ENCODE measurements around the gene MFRP. TPM values are rescaled to one million over a fixed set of nuclear protein-coding genes. Genes with fewer than 3 reads are reported as not detected.

MFRP gene
- polyA plus RNA-seq, 1 of the 3 experiments (the other 2 are of a cell fraction) = not detected

DNA sequence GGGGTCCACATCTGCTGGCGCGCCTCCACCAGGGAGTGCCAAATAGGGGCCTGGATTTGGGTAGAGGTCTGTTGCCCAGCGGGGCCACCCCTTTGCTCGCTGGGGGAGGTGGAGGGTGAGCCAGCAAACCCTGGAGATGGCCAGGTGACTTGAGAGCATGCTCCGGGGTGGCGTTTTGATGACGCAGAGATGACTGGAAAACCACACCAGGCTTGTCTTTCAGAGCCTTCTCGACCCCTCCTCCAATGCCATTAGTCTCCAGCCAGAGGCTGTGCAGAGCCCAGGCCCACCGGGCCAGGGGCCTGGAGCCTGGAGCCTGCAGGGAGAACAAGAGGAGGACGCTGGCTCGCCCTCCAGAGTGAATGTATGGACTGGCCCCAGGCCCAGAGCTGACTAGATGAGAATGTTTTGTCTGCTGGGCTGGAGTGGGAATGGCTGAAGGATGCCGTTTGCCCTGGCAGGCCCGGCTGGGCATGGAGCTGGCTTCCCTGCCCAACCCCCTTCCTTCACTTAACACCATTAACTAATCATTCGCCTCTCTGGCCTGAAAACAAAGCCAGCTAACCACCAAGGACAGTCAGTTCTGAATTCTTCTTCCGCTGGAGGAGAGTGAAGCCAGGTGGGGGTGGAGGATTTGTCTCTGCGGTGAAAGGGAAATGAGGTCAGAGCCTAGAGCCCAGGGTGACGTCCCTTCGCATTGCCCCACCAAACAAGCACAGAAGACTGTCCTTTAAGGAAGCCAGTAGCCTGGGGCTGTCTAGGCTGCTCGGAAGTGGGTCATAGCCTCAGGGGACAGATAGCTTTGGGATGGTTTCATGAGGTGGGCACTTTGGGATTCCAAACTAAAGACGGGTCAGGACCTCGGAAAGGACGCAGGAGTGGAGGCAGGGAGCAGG is 28.0 kb downstream of the MFRP start:
- no peak overlapping the region; the same call in 1 of the 2 replicates for H3K4me2 ChIP-seq
- no peaks in the 10 kb centered on the region for H3K9me3 ChIP-seq
- H3F3A ChIP-seq (replicated peaks; ENCODE audit: insufficient read depth) = peaks cover 7% of the 10 kb centered on the region
- ChIA-PET CTCF (interaction anchor here (0.8 to 4.6 kb wide), 9 partner anchors 12 to 184 kb away, joined by 3 to 18 read pairs (median 4); partner anchors contain the start of gene CBL), POLR2A (no interaction called here)
- H3K36me3 ChIP-seq (replicated peaks in 1 of 2; ENCODE audit: control insufficient read depth in 1 of 2, insufficient read depth in 2 of 2, low read length in 1 of 2) = no peaks in the 10 kb centered on the region
- DNase-seq = peak; percentile 47
- no peaks in the 10 kb centered on the region for H3K27me3 ChIP-seq (ENCODE audit: insufficient read depth)
- TF ChIP-seq CHD2 (IDR thresholded peaks at IDR 0.05; ENCODE audit: low read length, partially characterized antibody) (no peak), SIN3A (IDR thresholded peaks at IDR 0.05; ENCODE audit: borderline replicate concordance, low read depth, low read length) (no peak), ELF1 (IDR thresholded peaks at IDR 0.05) (no peak), FOXJ3 (CRISPR knock-in tag; IDR thresholded peaks at IDR 0.05) (no peak), YY1 (IDR thresholded peaks at IDR 0.05; ENCODE audit: low read depth) (no peak), JUND (IDR thresholded peaks at IDR 0.05) (no peak), NRF1 (IDR thresholded peaks at IDR 0.05; ENCODE audit: low read depth, low read length) (no peak), TAF1 (IDR thresholded peaks at IDR 0.05; ENCODE audit: borderline replicate concordance, low read depth, low read length) (no peak), RCOR1 (IDR thresholded peaks at IDR 0.05; ENCODE audit: low read length) (no peak), RAD21 (IDR thresholded peaks at IDR 0.05; ENCODE audit: low read length) (no peak), POLR2AphosphoS5 (IDR thresholded peaks at IDR 0.05; ENCODE audit: low read depth, low read length) (no peak), MEF2A (IDR thresholded peaks at IDR 0.05; ENCODE audit: borderline replicate concordance, low read depth) (no peak), EP300 (IDR thresholded peaks at IDR 0.05; ENCODE audit: borderline replicate concordance in 1 of 2, low read depth in 1 of 2, low read length in 1 of 2) (no peak), TCF12 (IDR thresholded peaks at IDR 0.05) (no peak)
- TF ChIP-seq, protein P1, sequence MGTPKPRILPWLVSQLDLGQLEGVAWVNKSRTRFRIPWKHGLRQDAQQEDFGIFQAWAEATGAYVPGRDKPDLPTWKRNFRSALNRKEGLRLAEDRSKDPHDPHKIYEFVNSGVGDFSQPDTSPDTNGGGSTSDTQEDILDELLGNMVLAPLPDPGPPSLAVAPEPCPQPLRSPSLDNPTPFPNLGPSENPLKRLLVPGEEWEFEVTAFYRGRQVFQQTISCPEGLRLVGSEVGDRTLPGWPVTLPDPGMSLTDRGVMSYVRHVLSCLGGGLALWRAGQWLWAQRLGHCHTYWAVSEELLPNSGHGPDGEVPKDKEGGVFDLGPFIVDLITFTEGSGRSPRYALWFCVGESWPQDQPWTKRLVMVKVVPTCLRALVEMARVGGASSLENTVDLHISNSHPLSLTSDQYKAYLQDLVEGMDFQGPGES (IDR thresholded peaks at IDR 0.05; ENCODE audit: low read depth, low read length) = no peak
- TF ChIP-seq, protein P2, sequence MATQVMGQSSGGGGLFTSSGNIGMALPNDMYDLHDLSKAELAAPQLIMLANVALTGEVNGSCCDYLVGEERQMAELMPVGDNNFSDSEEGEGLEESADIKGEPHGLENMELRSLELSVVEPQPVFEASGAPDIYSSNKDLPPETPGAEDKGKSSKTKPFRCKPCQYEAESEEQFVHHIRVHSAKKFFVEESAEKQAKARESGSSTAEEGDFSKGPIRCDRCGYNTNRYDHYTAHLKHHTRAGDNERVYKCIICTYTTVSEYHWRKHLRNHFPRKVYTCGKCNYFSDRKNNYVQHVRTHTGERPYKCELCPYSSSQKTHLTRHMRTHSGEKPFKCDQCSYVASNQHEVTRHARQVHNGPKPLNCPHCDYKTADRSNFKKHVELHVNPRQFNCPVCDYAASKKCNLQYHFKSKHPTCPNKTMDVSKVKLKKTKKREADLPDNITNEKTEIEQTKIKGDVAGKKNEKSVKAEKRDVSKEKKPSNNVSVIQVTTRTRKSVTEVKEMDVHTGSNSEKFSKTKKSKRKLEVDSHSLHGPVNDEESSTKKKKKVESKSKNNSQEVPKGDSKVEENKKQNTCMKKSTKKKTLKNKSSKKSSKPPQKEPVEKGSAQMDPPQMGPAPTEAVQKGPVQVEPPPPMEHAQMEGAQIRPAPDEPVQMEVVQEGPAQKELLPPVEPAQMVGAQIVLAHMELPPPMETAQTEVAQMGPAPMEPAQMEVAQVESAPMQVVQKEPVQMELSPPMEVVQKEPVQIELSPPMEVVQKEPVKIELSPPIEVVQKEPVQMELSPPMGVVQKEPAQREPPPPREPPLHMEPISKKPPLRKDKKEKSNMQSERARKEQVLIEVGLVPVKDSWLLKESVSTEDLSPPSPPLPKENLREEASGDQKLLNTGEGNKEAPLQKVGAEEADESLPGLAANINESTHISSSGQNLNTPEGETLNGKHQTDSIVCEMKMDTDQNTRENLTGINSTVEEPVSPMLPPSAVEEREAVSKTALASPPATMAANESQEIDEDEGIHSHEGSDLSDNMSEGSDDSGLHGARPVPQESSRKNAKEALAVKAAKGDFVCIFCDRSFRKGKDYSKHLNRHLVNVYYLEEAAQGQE (IDR thresholded peaks at IDR 0.05; ENCODE audit: low read depth, low read length) = no peak
- TF ChIP-seq, protein P3, sequence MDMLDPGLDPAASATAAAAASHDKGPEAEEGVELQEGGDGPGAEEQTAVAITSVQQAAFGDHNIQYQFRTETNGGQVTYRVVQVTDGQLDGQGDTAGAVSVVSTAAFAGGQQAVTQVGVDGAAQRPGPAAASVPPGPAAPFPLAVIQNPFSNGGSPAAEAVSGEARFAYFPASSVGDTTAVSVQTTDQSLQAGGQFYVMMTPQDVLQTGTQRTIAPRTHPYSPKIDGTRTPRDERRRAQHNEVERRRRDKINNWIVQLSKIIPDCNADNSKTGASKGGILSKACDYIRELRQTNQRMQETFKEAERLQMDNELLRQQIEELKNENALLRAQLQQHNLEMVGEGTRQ (IDR thresholded peaks at IDR 0.05; ENCODE audit: borderline replicate concordance, low read depth, low read length) = no peak
- TF ChIP-seq, protein P4, sequence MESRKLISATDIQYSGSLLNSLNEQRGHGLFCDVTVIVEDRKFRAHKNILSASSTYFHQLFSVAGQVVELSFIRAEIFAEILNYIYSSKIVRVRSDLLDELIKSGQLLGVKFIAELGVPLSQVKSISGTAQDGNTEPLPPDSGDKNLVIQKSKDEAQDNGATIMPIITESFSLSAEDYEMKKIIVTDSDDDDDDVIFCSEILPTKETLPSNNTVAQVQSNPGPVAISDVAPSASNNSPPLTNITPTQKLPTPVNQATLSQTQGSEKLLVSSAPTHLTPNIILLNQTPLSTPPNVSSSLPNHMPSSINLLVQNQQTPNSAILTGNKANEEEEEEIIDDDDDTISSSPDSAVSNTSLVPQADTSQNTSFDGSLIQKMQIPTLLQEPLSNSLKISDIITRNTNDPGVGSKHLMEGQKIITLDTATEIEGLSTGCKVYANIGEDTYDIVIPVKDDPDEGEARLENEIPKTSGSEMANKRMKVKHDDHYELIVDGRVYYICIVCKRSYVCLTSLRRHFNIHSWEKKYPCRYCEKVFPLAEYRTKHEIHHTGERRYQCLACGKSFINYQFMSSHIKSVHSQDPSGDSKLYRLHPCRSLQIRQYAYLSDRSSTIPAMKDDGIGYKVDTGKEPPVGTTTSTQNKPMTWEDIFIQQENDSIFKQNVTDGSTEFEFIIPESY (IDR thresholded peaks at IDR 0.05; ENCODE audit: borderline replicate concordance, low read depth) = no peak
- TF ChIP-seq, protein P5, sequence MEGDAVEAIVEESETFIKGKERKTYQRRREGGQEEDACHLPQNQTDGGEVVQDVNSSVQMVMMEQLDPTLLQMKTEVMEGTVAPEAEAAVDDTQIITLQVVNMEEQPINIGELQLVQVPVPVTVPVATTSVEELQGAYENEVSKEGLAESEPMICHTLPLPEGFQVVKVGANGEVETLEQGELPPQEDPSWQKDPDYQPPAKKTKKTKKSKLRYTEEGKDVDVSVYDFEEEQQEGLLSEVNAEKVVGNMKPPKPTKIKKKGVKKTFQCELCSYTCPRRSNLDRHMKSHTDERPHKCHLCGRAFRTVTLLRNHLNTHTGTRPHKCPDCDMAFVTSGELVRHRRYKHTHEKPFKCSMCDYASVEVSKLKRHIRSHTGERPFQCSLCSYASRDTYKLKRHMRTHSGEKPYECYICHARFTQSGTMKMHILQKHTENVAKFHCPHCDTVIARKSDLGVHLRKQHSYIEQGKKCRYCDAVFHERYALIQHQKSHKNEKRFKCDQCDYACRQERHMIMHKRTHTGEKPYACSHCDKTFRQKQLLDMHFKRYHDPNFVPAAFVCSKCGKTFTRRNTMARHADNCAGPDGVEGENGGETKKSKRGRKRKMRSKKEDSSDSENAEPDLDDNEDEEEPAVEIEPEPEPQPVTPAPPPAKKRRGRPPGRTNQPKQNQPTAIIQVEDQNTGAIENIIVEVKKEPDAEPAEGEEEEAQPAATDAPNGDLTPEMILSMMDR (IDR thresholded peaks at IDR 0.05) = no peak
- no peak overlapping the region for H3K4me3 ChIP-seq (ENCODE audit: low read depth in 2 of 2, low read length in 1 of 2)
- peak overlapping the region; percentile 62; the same call in 1 of the 2 replicates for H2AFZ ChIP-seq (ENCODE audit: low read depth)
- peaks cover 12 to 31% of the 10 kb centered on the region in 2 experiments; a peak in 2 of 4 replicates for H3K4me1 ChIP-seq (ENCODE audit: control insufficient read depth in 1 of 2, insufficient read depth in 2 of 2, low read depth in 1 of 2, low read length in 1 of 2)
- H3K79me2 ChIP-seq (ENCODE audit: insufficient read depth) = no peaks in the 10 kb centered on the region
- no peak overlapping the region; a peak in 1 of 4 replicates for H3K27ac ChIP-seq (ENCODE audit: low read depth in 2 of 2, low read length in 1 of 2)
- H3K9ac ChIP-seq = no peak overlapping the region
- 77% methylated on average over 21 of the region's 22 CpGs for WGBS (ENCODE audit: low lambda C conversion rate)
- H3K9me2 ChIP-seq = no peaks in the 10 kb centered on the region
- H4K20me1 ChIP-seq (ENCODE audit: insufficient read depth) = no peaks in the 10 kb centered on the region
